Kasumi-1 (cell line): ENCODE data around the gene LRRC4B.
"Not testable (repeated sequence)": the region's sequence is repeated elsewhere in the genome, so short reads cannot be mapped to it uniquely, and the experiment has no call there.

Experiments used
- DNase-seq, 2 experiments: peaks; one replicate each; lab custom pipeline; 2025; lab: John Stamatoyannopoulos, UW

Gene LRRC4B

GRCh38 chr19:50553134-50553703 is 15.0 kb downstream of the LRRC4B start:
- DNase-seq, result no peak

- DNase-seq, result no peak
These were observed 15.7 kb downstream of the LRRC4B start for GRCh38 chr19:50552540-50552939.

DNA sequence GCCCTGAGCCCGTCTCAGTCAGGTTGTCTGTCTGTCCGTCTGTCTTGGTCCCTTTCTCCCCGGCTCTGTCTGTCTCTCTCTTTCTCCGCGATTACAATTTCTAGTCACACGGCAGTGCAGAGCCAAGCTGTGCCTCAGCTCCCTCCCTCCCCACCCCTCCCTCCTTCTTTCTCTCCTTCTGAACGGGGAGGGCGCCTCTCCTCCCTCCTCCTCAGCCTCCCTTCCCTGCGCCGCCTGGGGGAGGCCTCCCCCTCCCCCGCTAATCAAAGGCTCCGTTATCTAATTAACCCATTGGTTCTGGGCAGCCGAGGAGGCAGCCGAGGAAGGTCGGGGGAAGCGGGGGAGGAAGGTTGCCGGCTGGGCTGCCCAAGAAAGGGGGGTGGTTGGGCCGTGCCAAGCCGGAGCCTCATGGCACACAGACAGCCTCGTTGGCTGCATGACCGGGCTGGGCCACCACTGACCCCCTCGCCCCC is 16.5 kb downstream of the LRRC4B start:
- DNase-seq, result no peak

- DNase-seq, result no peak
These were observed 17.1 kb downstream of the LRRC4B start for GRCh38 chr19:50551034-50551714.

DNA sequence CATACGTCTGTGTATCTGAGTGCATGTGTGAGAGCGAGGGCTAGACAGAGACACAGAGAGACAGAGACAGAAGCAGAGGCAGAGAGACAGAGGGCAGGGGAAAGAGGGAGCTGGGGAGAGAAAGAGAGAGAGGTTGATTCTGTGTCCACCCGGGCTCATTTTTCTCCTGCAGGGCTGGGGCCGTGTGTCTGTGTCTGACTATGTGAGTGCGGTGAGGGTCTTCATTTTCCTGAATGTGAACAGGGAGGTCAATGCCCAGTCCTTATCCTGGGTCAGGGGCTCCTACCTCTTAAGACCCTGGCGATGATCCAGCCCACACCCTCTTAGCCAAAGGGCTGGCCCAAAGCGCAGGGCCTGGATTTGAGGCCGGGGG is 17.7 kb downstream of the LRRC4B start:
- no peak for DNase-seq

DNA sequence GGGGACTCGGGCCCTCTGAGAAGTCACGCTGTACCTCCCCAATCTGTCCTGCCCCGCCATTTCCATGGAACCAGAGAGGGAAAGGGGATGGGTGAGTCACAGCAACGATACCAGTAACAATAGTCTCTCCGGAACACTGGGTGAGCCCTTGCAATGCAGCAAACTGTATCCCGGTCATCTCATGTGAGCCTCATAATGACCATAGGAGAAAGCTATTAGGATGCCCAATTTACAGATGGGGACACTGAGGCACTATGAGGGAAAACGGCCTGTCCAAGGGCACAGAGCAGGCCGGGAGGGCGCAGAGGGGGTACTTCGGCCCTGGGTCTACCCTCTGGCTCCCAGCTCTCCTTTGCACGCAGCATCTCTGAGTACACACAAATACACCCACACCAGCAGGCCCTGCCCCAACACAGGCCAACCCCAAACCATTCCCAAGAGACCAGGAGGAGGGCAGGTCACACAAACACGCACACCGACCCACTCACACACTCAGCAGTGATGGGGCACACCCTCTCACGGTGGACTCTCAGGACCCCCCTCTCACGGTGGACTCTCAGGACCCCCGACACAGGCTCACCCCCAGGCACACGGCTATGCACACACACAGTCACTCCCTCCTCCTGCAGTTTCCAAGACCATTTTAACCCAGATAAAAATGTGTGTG is 18.2 kb downstream of the LRRC4B start:
- no peak for DNase-seq

DNA sequence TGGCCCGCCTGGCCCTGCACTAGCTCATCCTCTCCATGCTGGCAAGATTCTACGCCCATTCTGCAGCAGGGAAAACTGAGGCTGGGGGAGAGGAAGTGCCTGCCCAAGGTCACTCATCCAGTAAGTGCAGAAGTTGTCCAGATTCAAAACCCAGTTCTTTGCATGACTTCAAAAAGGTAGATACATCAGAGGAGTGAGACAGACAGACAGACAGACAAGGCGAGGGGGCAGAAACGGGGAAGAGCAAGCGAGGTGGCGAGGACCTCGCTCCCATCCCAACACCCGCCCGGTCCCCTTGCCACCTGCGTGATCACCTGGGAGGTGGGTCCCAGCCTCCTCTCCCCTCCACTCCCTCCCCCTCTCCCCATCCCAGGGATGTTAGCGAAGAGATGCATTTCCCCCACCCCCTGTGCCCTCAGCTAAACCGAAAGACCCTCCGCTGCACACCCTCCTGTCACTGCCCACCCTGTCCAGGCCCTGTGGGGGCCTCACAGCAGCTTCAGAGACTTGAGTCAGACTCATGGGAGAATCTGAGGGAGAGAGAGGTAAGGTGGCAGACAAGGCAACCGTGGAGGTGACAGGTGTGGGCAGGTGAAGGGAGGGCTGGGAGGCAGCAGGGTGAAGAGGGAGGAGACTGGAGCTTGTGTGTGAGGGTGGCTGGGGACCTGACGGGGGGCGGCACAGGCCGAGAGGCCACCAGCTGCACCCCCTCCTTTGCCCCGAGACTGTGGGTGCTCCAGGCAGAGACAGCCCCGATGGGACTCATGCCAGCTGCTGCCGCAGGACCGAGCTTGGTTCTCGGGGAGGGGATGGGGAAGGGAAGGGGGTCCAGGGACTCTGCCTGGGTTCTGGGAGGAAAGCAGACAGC is 18.9 kb downstream of the LRRC4B start:
- no peak for DNase-seq

DNA sequence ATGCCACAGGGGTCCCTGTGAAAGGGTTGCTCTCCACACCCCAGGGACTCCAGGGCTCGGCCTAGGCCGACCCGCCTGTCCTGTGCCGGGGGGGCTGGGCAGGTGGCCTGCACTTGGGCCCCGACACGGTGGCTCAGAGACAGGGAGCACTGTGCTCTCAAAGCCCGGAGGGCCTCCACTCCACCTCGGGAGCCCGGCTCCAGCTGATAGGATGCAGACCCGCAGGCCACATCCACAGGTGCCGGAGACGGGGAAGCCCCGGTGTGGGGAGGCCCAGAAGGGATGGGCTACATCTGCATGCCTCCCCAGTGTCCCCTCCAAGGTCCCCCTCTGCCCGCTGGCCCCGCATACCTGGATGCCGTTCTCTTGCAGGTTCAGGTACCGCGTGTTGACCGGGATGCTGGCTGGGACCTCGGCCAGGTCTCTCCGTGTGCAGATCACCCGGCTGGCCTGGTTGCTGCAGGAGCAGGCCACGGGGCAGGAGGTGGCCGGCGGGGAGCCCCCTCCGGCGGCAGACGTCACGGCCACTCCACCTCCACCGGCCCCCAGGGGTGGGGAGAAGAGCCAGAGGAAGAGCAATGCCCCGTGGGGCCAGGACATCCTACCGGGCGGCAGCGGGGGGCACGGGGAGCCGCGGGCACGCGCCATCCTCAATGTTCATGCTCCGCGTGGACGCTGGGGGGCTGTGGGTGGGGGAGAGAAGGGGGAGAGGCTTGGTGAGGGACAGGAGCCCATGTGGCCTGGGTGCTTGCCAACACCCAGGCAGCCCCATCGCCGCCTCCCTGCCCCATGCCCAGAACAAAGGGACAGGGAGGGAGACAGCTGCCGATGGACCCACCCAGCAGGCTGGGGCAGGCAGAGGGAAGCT is 19.8 kb downstream of the LRRC4B start:
- DNase-seq, result no peak

- no peak for DNase-seq
These were observed 20.6 kb downstream of the LRRC4B start for GRCh38 chr19:50547385-50548190.

DNA sequence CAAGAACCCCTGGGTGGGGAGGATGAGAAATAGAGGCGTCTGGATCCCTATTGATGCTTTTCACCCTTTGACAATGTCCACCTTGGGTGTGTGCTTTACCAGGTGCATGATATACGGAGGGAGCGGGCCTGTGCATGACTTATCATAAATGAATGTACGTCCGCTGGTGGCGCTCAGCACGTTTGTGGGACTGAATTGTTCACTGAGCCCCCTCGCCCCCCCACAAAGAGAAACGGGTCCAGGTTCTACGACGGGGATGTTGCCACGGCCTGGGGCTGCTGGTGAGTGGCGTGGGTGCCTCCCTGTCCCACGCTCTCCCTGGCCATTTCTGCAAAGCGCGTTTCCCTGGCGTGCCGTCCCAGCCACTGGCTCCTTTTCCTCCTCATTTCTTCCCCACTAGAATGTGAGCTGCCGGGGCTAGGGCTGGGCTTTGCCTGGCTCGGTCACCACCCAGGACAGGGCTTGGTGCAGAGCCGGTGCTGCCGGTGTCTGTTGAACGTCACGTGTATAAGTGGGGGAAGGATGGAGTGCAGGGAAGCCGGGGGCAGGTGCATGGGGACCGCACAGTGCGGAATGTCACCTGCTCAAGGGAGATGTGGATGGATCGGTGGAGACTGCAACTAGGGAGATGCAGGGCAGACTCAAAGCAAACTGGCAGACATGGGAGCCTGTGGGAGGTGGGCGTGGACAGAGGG is 21.6 kb downstream of the LRRC4B start:
- no peak for DNase-seq

DNA sequence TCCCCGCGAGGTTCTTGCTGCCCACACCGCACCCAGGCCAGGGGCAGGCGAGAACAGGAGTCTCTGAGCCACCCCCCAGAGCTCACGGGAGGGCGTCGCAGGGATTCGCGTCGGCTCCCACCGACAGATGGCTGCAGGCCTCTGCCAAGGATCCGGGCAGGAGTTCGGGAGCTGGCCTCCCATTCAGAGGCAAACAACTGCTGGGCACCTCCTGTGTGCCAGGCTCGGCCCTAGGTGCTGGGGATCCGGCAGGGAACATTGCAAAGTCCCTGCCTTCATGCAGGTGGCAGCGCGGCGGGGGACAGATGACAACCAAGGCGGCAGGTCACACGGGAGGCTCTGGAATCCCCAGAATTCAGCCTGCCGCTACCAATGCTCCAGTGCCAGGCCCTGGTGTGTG is 25.3 kb downstream of the LRRC4B start:
- no peak for DNase-seq

DNA sequence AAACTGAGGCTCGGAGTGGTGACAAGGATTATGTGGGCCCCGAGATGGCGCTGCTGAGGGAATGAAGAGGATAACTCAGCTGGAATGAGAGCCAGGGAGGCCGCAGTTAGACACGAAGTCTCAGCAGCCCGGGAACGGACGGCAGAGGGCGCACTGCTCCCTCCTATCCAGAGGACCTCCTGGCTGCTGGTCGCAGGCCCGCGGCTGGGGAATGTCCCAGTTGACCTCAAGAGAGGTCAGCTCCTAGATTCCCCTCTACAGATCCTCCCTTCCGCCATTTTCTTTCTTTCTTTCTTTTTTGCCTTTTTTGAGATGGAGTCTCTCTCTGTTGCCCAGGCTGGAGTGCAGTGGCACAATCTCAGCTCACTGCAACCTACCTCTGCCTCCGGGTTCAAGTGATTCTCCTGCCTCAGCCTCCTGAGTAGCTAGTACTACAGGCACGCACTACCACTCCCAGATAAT is 30.4 kb downstream of the LRRC4B start:
- peak; percentile 65 to 75 for DNase-seq

DNA sequence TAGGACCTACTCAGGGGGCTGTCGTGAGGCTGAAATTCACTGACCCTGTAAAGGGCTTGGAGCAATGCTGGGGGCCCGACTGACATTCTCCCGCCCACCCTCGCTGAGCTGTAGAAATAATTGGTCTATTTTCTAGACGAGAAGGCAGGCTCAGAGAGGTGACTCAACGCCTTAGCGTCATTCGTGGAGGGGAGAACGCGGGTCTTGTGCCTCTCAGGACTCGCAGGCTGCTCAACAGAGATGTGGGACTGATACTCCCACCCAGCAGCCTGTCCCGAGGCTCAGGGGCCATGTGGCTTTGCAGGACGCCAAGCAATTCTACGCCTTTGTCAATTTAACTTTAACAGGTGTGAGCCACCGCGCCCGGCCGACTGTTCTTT is 30.9 kb downstream of the LRRC4B start:
- no peak for DNase-seq

- DNase-seq, result peak in 1 of 2 experiments; percentile 22
These were observed 31.5 kb downstream of the LRRC4B start for GRCh38 chr19:50536662-50537305.

DNA sequence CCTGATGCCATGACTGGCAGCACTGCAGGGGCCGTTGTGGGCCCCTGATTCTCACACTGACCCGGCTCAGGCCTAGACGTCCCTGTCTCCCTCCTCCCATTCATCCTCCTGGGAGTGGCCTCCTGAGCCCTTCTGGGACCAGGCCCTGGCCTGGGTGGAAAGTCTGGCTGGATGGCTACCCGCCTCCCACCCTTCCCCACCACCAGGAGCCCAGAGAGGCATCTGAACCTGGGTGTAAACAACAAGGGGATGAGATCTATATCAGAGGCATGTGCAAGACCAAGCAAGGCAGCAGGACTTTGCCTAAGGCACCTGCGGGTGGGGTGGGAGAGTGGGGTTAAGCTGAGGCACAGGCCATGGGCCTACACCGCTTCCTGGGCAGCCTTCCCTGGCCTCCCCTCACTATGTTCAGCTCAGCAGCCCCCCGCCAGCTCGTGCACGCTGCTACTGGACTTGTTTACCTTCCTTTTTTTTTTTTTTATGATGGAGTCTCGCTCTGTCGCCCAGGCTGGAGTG is 32.5 kb downstream of the LRRC4B start:
- no peak for DNase-seq

DNA sequence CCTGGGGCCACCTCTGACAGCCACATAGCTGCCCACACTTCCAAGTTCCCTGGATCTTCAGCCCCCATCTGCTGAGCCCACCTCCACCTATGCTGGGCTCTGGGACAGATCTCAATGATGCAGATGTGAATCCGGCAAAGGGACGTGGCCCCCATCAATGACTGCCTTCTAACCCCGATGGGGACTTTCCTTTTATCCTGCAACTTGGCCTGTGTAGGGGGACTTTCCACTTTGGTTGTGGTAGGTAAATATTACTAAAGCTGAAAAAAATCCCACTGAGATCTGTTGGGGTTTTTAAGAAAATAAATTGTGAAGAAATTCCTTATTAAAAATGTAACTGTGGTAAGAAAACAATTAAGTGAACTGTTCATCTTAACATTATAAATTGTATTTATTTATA is 33.8 kb downstream of the LRRC4B start:
- DNase-seq, result no peak

DNA sequence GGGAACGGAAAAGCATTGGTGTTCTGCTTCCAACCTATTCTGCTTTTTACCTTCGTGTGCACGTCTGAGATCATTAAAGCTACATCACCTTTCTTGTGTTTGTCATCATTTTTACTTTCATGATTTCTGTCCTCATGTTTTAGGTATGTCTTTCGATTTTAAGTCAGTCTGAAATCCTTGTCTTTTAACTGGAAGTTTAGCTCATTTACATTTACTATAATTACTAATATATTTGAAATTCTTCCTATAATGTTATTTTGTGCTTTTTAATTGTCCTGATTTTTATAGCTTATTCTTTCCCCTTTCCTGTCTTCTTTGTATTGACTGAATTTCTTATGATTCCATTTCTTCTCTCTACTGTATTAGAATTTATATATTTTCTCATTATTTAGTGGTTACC is 35.3 kb downstream of the LRRC4B start:
- DNase-seq, result no peak

DNA sequence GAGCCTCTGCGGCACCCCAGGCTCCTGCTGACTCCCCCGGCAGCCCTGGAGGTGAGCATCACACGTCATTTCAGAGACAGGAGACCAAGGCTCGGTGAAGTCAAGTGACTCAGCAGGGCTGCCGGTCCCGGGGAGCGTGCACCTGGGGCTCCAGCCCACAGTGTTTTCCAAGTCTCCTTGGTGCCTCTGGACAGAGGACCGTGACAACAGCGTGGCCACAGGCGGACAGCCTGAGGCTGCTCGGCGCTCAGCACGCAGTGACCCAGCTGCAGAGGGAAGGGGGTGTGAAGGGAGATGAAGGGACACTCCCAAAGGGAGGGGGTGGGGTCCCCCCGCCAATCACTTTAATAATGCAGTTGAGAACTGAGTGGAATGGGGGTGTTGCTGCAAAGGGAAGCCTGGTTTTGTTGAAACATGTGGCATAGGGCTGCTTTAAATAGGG is 37.0 kb downstream of the LRRC4B start:
- DNase-seq, result no peak

DNA sequence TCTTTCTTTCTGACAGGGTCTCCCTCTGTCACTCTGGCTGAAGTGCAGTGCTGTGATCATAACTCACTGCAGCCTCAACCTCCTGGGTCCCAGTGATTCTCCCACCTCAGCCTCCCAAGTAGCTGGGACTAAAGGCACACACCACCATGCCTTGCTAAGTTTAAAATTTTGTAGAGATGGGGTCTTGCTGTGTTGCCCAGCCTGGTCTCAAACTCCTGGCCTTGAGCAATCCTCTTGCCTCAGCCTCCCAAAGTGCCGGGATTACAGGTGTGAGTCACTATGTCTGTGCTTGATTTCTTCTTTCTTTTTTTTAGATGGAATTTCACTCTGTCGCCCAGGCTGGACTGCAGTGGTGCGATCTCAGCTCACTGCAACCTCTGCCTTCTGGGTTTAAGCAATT is 40.2 kb downstream of the LRRC4B start:
- not testable (repeated sequence) for DNase-seq
